ENCODE measurements around the gene GLCE.

- TF ChIP-seq CTCF (IDR thresholded peaks at IDR 0.05) = no peak
- TF ChIP-seq REST (IDR thresholded peaks at IDR 0.05; ENCODE audit: insufficient read depth in 1 of 2, low read depth in 2 of 2, low read length in 1 of 2) = no peak
These were observed 18.6 kb upstream of the GLCE start for GRCh38 chr15:69141833-69142232.
